CD14-positive monocyte (primary cell): ENCODE results near the gene ZNF771. TPM values are rescaled to one million over a fixed set of nuclear protein-coding genes. Genes with fewer than 3 reads are reported as not detected.

ENCODE experiments used
- DNase-seq, 3 donors: peaks; one replicate each; pipeline ENCODE4 v3.0.0-alpha.2; 2011 to 2022
- H2AFZ ChIP-seq: 2 replicates; pipeline ENCODE4 v1.6.0; 2012; ENCODE audit warnings: mild to moderate bottlenecking, low read depth, low read length, inconsistent platforms; ENCODE audit not compliant: insufficient read depth, poor library complexity, severe bottlenecking
- H3K27ac ChIP-seq, 2 donors: 1 replicate in 1 of 2; 2 replicates in 1 of 2; pipeline ENCODE4 v1.5.1; 2012 to 2013; ENCODE audit warnings: low read length in 2 of 2, control low read depth in 1 of 2, inconsistent platforms in 1 of 2, low read depth in 1 of 2, mild to moderate bottlenecking in 1 of 2
- H3K27me3 ChIP-seq, 2 donors: one replicate each; pipeline versions ENCODE4 v1.6.0 to v1.6.1; 2011 to 2013; ENCODE audit warnings: low read length in 2 of 2; ENCODE audit not compliant: control insufficient read depth in 2 of 2, insufficient read depth in 2 of 2
- H3K36me3 ChIP-seq, 2 donors: replicated peaks in 1 of 2; 1 replicate in 1 of 2; 2 replicates in 1 of 2; pipeline versions ENCODE4 v1.5.1 to v1.6.1; 2012 to 2013; ENCODE audit warnings: low read length in 2 of 2, control low read depth in 1 of 2, inconsistent platforms in 1 of 2, mild to moderate bottlenecking in 1 of 2; ENCODE audit not compliant: insufficient read depth in 2 of 2, control insufficient read depth in 1 of 2
- H3K4me1 ChIP-seq, 2 donors: 1 replicate in 1 of 2; 2 replicates in 1 of 2; pipeline versions ENCODE4 v1.5.1 to v1.6.1; 2012 to 2013; ENCODE audit warnings: low read length in 2 of 2, control low read depth in 1 of 2, inconsistent platforms in 1 of 2, mild to moderate bottlenecking in 1 of 2, moderate library complexity in 1 of 2; ENCODE audit not compliant: insufficient read depth in 2 of 2, control insufficient read depth in 1 of 2
- H3K4me2 ChIP-seq: replicated peaks from 2 replicates; pipeline ENCODE3; 2012; ENCODE audit warnings: low read length, moderate library complexity, mild to moderate bottlenecking; ENCODE audit not compliant: poor library complexity, severe bottlenecking; ENCODE audit errors: extremely low read depth
- H3K4me3 ChIP-seq, 3 experiments: fragments of 200-600 bp in 1 of 3; sonication (generic) in 1 of 3; replicated peaks in 1 of 3; 1 replicate in 2 of 3; 2 replicates in 1 of 3; pipeline ENCODE4 v1.5.1; 2011 to 2013; ENCODE audit warnings: low read length in 3 of 3, mild to moderate bottlenecking in 3 of 3, control low read depth in 2 of 3, low read depth in 2 of 3, inconsistent platforms in 1 of 3, moderate library complexity in 1 of 3
- H3K79me2 ChIP-seq: 2 replicates; pipeline ENCODE4 v1.6.0; 2012; ENCODE audit warnings: mild to moderate bottlenecking, control low read depth, inconsistent platforms, low read length, moderate library complexity; ENCODE audit not compliant: insufficient read depth
- H3K9ac ChIP-seq: 2 replicates; pipeline ENCODE4 v1.6.0; 2017; ENCODE audit warnings: low read length, mild to moderate bottlenecking; ENCODE audit not compliant: insufficient read depth, poor library complexity, severe bottlenecking
- H3K9me3 ChIP-seq, 2 donors: replicated peaks in 1 of 2; 1 replicate in 1 of 2; 2 replicates in 1 of 2; pipeline versions ENCODE4 v1.5.1 to v1.6.1; 2012 to 2013; ENCODE audit warnings: low read length in 2 of 2, control low read depth in 1 of 2; ENCODE audit not compliant: control insufficient read depth in 1 of 2, insufficient read depth in 1 of 2
- H4K20me1 ChIP-seq: 2 replicates; pipeline ENCODE4 v1.6.0; 2012; ENCODE audit warnings: mild to moderate bottlenecking, low read length, control low read depth, moderate library complexity; ENCODE audit not compliant: insufficient read depth
- H3K27ac Mint-ChIP-seq, 7 donors: one replicate each; pipeline ENCODE4 v1.8.0; 2020; ENCODE audit warnings: mild to moderate bottlenecking in 7 of 7, mixed read lengths in 7 of 7, moderate library complexity in 6 of 7, inconsistent platforms in 2 of 7
- H3K27me3 Mint-ChIP-seq, 3 donors: one replicate each; pipeline ENCODE4 v1.8.0; 2021 to 2022; ENCODE audit warnings: low read depth in 3 of 3, mild to moderate bottlenecking in 3 of 3, mixed read lengths in 3 of 3, moderate library complexity in 3 of 3, inconsistent platforms in 1 of 3
- H3K36me3 Mint-ChIP-seq, 2 donors: one replicate each; pipeline ENCODE4 v1.8.0; 2020; ENCODE audit warnings: mixed read lengths in 2 of 2, inconsistent platforms in 1 of 2, mild to moderate bottlenecking in 1 of 2
- H3K4me1 Mint-ChIP-seq: one replicate; pipeline ENCODE4 v1.8.0; 2020; ENCODE audit warnings: mild to moderate bottlenecking, mixed read lengths
- H3K4me3 Mint-ChIP-seq, 2 donors: one replicate each; pipeline ENCODE4 v1.8.0; 2020; ENCODE audit warnings: mild to moderate bottlenecking in 2 of 2, mixed read lengths in 2 of 2, moderate library complexity in 1 of 2
- H3K9me3 Mint-ChIP-seq, 7 donors: one replicate each; pipeline ENCODE4 v1.8.0; 2020 to 2022; ENCODE audit warnings: mixed read lengths in 7 of 7, mild to moderate bottlenecking in 6 of 7, moderate library complexity in 6 of 7, inconsistent platforms in 2 of 7
- WGBS: methylation state at CpG from one replicate; pipeline ENCODE4 v1.1.5; 2013; ENCODE audit warnings: missing lambda C conversion rate; ENCODE audit not compliant: insufficient coverage; 5-methylcytosine and 5-hydroxymethylcytosine counted together
- intact Hi-C, 2 donors: fragments of 100-400 bp; cut with micrococcal nuclease; formaldehyde crosslinking; loops; one replicate each; pipeline versions ENCODE4 v1.15.0 to v1.15.1; 2023
- polyA plus RNA-seq, 3 donors: library from polyadenylated mRNA; depleted of rRNA in 1 of 3; unstranded in 2 of 3; stranded (reverse) in 1 of 3; fragments of 300-500 nt in 2 of 3; fragments of >200 nt in 1 of 3; fragmentation: Illumina TruSeq in 2 of 3; gene quantifications; 1 replicate in 2 of 3; 2 replicates in 1 of 3; pipeline ENCODE4 v1.2.3, GENCODE V29; 2012 to 2021
- TF ChIP-seq, protein P1 (sequence below): fragments of 200-600 bp; IDR thresholded peaks from one replicate; pipeline ENCODE4 v1.8.0; 2022; ENCODE audit warnings: antibody characterized with exemption, mild to moderate bottlenecking

The ZNF771 gene
- polyA plus RNA-seq, 3 donors: 0.39 to 0.68 (median 0.51) TPM

DNA sequence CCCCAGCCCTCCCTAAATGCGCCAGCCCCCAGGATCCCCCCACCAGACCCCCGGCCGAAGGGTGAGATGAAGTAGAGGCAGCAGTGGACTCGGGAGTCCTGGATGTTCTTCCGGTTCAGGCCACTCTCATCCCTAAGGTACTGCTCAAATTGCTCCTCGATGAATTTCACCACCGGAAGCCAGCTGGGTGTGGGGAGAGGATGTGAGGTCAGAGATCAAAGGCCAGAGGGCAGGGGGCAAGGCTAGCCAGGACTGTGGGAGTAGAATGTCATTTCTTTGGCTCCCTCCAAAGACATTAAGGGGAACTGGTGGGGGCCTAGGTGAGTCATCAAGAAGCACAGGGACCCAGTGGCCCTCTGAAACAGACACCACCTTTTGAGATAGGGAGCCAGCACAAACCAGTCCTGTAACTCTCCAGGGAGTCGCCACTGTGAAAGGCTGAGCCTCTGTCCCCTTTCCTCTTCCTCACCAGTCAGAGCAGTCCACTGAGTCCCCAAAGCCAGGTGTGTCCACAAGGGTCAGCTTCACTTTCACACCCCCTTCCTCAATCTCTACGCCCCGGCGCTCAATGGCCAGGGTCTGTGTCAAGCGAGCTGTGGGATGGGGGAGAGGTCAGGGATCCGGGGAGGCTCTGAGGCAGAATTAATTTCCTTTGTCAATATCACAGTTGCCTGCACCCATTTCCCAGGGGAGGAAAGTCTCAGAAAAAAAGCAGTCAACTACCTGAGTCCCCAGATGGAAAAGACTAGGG, 25.9 kb upstream of the ZNF771 start:
- H3K36me3 ChIP-seq: no peaks in the 10 kb centered on the region
- no peak overlapping the region for H2AFZ ChIP-seq
- peaks cover 7% of the 10 kb centered on the region for H3K79me2 ChIP-seq
- Mint-ChIP-seq H3K9me3 (no peaks in the 10 kb centered on the region), H3K36me3 (no peaks in the 10 kb centered on the region), H3K27me3 (peaks cover 10 to 15% (median 13%) of the 10 kb centered on the region in 3 donors), H3K4me3 (no peak overlapping the region), H3K27ac (peak overlapping the region in 1 of 7 donors; percentile 32), H3K4me1 (peaks cover 29% of the 10 kb centered on the region)
- no peak overlapping the region for H3K4me2 ChIP-seq
- H3K27me3 ChIP-seq: peaks cover 0 to 3% of the 10 kb centered on the region in 2 donors
- no peak overlapping the region for H3K9ac ChIP-seq
- intact Hi-C loops: loop anchor here in 1 of 2 donors (2.0 kb wide), 1 partner anchor 13 kb away; the partner anchor contains the start of gene ZNF48
- H4K20me1 ChIP-seq: no peaks in the 10 kb centered on the region
- H3K27ac ChIP-seq: no peak overlapping the region
- no peaks in the 10 kb centered on the region for H3K9me3 ChIP-seq
- no CpG with 5 or more reads among the region's 13 CpGs for WGBS
- no peak overlapping the region for H3K4me3 ChIP-seq
- TF ChIP-seq, protein P1, sequence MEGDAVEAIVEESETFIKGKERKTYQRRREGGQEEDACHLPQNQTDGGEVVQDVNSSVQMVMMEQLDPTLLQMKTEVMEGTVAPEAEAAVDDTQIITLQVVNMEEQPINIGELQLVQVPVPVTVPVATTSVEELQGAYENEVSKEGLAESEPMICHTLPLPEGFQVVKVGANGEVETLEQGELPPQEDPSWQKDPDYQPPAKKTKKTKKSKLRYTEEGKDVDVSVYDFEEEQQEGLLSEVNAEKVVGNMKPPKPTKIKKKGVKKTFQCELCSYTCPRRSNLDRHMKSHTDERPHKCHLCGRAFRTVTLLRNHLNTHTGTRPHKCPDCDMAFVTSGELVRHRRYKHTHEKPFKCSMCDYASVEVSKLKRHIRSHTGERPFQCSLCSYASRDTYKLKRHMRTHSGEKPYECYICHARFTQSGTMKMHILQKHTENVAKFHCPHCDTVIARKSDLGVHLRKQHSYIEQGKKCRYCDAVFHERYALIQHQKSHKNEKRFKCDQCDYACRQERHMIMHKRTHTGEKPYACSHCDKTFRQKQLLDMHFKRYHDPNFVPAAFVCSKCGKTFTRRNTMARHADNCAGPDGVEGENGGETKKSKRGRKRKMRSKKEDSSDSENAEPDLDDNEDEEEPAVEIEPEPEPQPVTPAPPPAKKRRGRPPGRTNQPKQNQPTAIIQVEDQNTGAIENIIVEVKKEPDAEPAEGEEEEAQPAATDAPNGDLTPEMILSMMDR: no peak
- H3K4me1 ChIP-seq: peaks cover 30 to 42% of the 10 kb centered on the region in 2 donors
- no peak for DNase-seq

DNA sequence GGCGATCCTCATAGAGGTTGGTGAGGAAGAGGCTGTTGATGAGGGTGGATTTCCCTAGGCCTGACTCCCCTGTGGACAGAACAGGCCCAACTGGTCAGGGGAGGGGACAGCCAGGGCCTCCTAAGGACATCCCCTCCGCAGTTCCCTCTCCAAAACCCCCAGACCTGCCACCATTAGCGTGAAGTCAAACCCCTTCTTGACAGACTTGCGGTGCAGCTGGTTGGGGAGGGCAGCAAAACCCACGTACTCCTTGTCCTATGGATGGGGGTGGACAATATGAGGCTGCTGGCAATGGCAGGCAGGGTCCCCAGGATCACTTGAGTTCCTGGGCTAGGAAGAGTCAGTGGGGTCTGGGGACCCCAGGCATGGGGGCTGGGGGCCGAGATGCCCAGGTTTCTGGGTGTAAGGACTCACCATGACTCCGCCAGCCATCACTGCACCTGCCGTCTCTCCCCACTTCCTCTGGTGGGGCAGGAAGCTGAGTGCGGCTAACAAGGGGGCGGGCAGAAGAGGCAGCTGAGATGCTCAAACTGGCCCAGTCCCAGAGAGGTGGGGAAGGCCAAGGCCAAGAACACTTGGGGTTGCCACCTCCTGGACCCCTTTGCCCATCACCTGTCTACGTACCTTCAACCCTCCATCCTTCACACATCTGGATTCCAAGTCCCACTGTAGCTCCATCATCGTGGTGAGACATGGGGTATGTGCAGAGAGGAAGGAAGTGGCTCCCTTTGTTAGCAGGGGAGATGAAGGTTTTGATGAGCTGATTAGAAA, 25.1 kb upstream of the ZNF771 start, which contains the start of gene SEPTIN1:
Gene SEPTIN1, minus strand, starts transcription at position 451 of the 771 bp plus-strand sequence. Its CDS starts 19 bp downstream, at position 432.
- intact Hi-C loops: no loop called here
- peaks cover 0 to 3% of the 10 kb centered on the region in 2 donors for H3K27me3 ChIP-seq
- H3K4me3 Mint-ChIP-seq: peak within 1 kb of the TSS; percentile 42 to 56
- H3K36me3 ChIP-seq: no peaks in the 10 kb centered on the region
- no peak within 1 kb of the TSS for H3K9ac ChIP-seq
- H4K20me1 ChIP-seq: no peaks in the 10 kb centered on the region
- WGBS: 16% methylated on average over 5 of the region's 12 CpGs
- TF ChIP-seq, protein P1: no peak
- H3K4me2 ChIP-seq: no peak within 1 kb of the TSS
- no peaks in the 10 kb centered on the region for H3K9me3 Mint-ChIP-seq
- peak within 1 kb of the TSS; percentile 21 for H2AFZ ChIP-seq
- no peak for DNase-seq
- H3K4me1 ChIP-seq: peaks cover 22 to 34% of the 10 kb centered on the region in 2 donors
- H3K9me3 ChIP-seq: no peaks in the 10 kb centered on the region
- no peak within 1 kb of the TSS for H3K4me3 ChIP-seq
- no peaks in the 10 kb centered on the region for H3K36me3 Mint-ChIP-seq
- H3K4me1 Mint-ChIP-seq: peaks cover 25% of the 10 kb centered on the region
- H3K27me3 Mint-ChIP-seq: peaks cover 10 to 15% (median 13%) of the 10 kb centered on the region in 3 donors
- no peak within 1 kb of the TSS for H3K27ac ChIP-seq
- H3K79me2 ChIP-seq: peaks cover 7% of the 10 kb centered on the region
- H3K27ac Mint-ChIP-seq: peak within 1 kb of the TSS in 3 of 7 donors; percentile 28 to 36 (median 32)
